Measurements from ENCODE around the gene HOXD1.

Gene HOXD1

DNA sequence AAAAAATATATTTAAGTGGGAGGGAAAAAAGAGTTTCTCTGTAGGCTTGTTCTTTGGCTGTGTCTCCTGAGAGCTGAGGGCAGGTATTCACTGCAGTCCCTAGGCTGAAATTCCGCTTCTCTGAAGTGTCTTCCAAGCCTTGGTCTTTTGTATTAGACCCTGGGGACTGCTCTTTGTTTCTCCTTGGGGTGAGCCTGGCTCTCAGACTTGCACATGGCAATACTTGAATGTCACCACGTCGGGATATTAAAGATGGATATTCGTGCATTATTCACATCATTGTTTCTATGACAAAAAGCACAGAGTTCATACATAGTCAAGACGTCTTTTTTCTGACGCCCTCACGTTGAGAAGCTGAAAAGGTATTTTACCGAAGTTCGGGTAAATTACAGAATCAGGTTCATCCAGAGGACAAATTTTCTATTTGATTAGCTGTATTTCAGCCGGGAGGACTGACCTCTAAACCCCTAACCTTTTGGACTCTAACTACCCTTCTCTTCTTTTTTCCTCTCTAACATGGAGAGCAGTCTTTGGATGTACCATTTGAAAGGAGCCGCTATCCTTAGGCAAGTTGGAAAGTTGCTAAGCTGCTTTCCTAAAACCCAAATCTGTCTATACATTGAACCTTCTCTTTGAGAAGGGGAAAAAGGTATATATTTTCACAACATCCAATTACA, 33.8 kb upstream of the HOXD1 start:
- no peak for TF ChIP-seq RAD21 (IDR thresholded peaks at IDR 0.05; ENCODE audit: low read depth)
- no peak for TF ChIP-seq TAF1 (IDR thresholded peaks at IDR 0.05; ENCODE audit: low read depth)
- TF ChIP-seq YY1 (IDR thresholded peaks at IDR 0.05; ENCODE audit: low read depth) = no peak
- TF ChIP-seq, protein P1, sequence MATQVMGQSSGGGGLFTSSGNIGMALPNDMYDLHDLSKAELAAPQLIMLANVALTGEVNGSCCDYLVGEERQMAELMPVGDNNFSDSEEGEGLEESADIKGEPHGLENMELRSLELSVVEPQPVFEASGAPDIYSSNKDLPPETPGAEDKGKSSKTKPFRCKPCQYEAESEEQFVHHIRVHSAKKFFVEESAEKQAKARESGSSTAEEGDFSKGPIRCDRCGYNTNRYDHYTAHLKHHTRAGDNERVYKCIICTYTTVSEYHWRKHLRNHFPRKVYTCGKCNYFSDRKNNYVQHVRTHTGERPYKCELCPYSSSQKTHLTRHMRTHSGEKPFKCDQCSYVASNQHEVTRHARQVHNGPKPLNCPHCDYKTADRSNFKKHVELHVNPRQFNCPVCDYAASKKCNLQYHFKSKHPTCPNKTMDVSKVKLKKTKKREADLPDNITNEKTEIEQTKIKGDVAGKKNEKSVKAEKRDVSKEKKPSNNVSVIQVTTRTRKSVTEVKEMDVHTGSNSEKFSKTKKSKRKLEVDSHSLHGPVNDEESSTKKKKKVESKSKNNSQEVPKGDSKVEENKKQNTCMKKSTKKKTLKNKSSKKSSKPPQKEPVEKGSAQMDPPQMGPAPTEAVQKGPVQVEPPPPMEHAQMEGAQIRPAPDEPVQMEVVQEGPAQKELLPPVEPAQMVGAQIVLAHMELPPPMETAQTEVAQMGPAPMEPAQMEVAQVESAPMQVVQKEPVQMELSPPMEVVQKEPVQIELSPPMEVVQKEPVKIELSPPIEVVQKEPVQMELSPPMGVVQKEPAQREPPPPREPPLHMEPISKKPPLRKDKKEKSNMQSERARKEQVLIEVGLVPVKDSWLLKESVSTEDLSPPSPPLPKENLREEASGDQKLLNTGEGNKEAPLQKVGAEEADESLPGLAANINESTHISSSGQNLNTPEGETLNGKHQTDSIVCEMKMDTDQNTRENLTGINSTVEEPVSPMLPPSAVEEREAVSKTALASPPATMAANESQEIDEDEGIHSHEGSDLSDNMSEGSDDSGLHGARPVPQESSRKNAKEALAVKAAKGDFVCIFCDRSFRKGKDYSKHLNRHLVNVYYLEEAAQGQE (IDR thresholded peaks at IDR 0.05; ENCODE audit: low read depth) = no peak
- no peak for TF ChIP-seq ZBTB7A (IDR thresholded peaks at IDR 0.05; ENCODE audit: low read depth)
- no peak for TF ChIP-seq TCF12 (IDR thresholded peaks at IDR 0.05; ENCODE audit: low read depth)
- TF ChIP-seq EP300 (IDR thresholded peaks at IDR 0.05; ENCODE audit: borderline replicate concordance) = no peak
- no peak for TF ChIP-seq TEAD4 (IDR thresholded peaks at IDR 0.05)
- no peak for TF ChIP-seq EGR1 (IDR thresholded peaks at IDR 0.05)
- TF ChIP-seq, protein P2, sequence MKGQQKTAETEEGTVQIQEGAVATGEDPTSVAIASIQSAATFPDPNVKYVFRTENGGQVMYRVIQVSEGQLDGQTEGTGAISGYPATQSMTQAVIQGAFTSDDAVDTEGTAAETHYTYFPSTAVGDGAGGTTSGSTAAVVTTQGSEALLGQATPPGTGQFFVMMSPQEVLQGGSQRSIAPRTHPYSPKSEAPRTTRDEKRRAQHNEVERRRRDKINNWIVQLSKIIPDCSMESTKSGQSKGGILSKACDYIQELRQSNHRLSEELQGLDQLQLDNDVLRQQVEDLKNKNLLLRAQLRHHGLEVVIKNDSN (IDR thresholded peaks at IDR 0.05) = no peak
- no peak for TF ChIP-seq FOXM1 (IDR thresholded peaks at IDR 0.05; ENCODE audit: borderline replicate concordance, low read depth)
- TF ChIP-seq, protein P3, sequence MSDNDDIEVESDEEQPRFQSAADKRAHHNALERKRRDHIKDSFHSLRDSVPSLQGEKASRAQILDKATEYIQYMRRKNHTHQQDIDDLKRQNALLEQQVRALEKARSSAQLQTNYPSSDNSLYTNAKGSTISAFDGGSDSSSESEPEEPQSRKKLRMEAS (IDR thresholded peaks at IDR 0.05) = no peak
- TF ChIP-seq CEBPB (IDR thresholded peaks at IDR 0.05) = no peak
- no peak for TF ChIP-seq CREB1 (IDR thresholded peaks at IDR 0.05; ENCODE audit: low read depth)
- no peak for TF ChIP-seq NFIC (IDR thresholded peaks at IDR 0.05)

DNA sequence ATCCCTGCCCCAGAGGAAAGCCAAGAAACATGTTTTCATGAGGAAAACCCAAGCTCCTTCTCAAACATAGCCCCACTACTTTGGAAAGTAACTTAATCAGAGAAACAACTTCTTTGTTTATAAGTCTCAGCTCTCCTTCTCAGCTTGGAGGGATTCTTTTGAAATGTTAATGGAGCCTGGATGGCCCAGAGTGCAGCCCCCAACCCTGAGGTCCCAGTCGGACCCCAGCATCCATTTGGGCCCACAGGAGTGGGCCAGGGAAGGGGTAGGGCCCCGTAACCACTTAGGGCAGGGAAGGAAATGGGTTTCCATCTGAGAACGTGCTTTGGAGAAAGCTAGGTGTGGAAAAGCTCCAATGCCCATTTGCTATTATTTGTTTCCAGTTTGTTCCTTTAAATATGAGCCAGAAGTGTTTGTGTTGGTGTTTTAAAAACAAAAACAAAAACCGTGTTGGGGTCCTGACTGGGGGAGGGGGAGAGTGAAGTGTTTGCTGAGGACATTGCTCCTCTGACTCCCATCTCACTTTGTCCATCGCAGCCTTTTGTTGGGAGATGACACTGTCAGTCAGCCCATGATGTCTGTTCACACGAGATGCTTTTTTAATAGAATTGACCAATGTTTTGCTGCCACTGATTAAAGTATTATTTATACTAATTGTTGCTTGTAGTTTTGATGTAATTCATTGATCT, 33.0 kb upstream of the HOXD1 start:
- no peak for TF ChIP-seq CEBPB (IDR thresholded peaks at IDR 0.05)
- TF ChIP-seq, protein P3 (IDR thresholded peaks at IDR 0.05) = no peak
- no peak for TF ChIP-seq TEAD4 (IDR thresholded peaks at IDR 0.05)
- no peak for TF ChIP-seq ZBTB7A (IDR thresholded peaks at IDR 0.05; ENCODE audit: low read depth)
- TF ChIP-seq EGR1 (IDR thresholded peaks at IDR 0.05) = no peak
- no peak for TF ChIP-seq FOXM1 (IDR thresholded peaks at IDR 0.05; ENCODE audit: borderline replicate concordance, low read depth)
- TF ChIP-seq, protein P2 (IDR thresholded peaks at IDR 0.05) = no peak
- TF ChIP-seq CREB1 (IDR thresholded peaks at IDR 0.05; ENCODE audit: low read depth) = no peak
- no peak for TF ChIP-seq YY1 (IDR thresholded peaks at IDR 0.05; ENCODE audit: low read depth)
- TF ChIP-seq, protein P1 (IDR thresholded peaks at IDR 0.05; ENCODE audit: low read depth) = no peak
- no peak for TF ChIP-seq TAF1 (IDR thresholded peaks at IDR 0.05; ENCODE audit: low read depth)

DNA sequence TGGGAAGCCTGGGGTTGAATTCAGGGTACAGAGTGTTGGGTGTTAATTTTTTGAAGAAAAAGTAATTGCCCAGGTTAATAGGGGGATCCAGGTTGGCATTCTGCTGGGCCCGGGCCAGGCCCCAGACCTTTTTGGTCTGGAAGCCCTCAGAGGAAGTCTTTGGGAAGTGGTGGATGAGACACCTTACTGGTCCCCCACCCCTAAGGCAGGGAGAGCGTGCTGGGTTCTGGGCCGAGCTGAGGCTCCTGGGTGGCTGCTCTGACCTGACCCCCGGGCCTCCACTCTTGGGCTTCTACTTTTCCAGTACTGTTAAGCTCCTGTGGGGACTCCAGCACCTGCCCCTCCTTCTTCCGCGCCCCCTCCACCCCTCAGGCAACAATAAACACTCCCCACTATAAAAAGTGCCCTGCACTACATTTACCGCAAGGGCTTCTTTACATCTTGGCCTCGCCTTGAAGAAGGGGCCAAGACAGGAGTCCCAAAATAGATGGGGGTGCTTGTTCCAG, 32.1 kb upstream of the HOXD1 start:
- TF ChIP-seq, protein P3 (IDR thresholded peaks at IDR 0.05) = no peak
- TF ChIP-seq FOXM1 (IDR thresholded peaks at IDR 0.05; ENCODE audit: borderline replicate concordance, low read depth) = no peak
- no peak for TF ChIP-seq RAD21 (IDR thresholded peaks at IDR 0.05; ENCODE audit: low read depth)
- no peak for TF ChIP-seq EP300 (IDR thresholded peaks at IDR 0.05; ENCODE audit: borderline replicate concordance)
- TF ChIP-seq TCF12 (IDR thresholded peaks at IDR 0.05; ENCODE audit: low read depth) = no peak
- no peak for TF ChIP-seq CEBPB (IDR thresholded peaks at IDR 0.05)
- TF ChIP-seq NFIC (IDR thresholded peaks at IDR 0.05) = no peak

DNA sequence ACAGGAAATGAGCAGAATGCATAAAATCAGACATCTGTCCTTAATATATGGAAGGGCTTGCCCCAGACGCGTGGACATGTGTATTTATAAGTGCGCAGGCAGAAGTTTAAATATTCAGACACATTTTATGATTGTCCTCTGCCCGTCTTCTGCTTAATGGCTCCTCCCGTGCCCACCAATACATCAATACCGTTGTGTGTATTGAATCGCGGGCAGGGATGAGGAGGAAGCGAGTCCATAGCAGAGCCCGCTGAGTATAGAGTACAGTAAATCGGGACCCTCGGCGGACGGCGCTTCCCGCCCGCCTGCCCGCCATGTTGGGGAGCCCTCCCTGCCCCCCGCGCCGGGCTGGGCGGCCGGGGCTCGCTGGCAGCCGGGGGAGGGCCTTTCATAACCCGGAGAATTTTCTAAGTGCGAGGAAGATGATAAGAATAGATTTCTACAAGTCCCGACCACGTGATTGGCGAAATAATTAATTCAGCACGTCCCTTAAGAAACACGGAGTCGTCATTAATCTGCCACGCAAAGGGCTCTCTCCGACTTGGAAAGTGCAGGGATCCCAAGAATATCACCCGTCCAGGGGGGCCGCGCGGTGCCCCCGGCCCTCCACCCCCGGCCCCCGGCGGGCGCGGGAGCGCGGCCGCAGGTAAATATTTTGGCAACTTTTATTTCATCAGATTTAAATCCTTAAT, 31.5 kb upstream of the HOXD1 start, which contains the start of gene HOXD3:
TSS of gene HOXD3 (plus strand) at position 501 of the 692 bp plus-strand sequence. CDS start 11,808 bp downstream, outside the sequence.
- TF ChIP-seq, protein P2 (IDR thresholded peaks at IDR 0.05) = no peak
- no peak for TF ChIP-seq CREB1 (IDR thresholded peaks at IDR 0.05; ENCODE audit: low read depth)
- TF ChIP-seq, protein P3 (IDR thresholded peaks at IDR 0.05) = no peak
- no peak for TF ChIP-seq CEBPB (IDR thresholded peaks at IDR 0.05)
- TF ChIP-seq FOXM1 (IDR thresholded peaks at IDR 0.05; ENCODE audit: borderline replicate concordance, low read depth) = no peak
- TF ChIP-seq ZBTB7A (IDR thresholded peaks at IDR 0.05; ENCODE audit: low read depth) = no peak
